Measurements from ENCODE around the gene PIPOX. TPM values are rescaled to one million over a fixed set of nuclear protein-coding genes. Genes with fewer than 3 reads are reported as not detected.

The PIPOX gene
- total RNA-seq, 4 donors from 2014 or later, result 0.58 to 1.7 (median 0.93) TPM; not detected in 1

GRCh38 chr17:29054835-29055234, 11.9 kb downstream of the PIPOX start:
- no peaks in the 10 kb centered on the region for H3K27me3 ChIP-seq
- H3K36me3 ChIP-seq, result no peaks in the 10 kb centered on the region
- H3K9me3 ChIP-seq, result no peaks in the 10 kb centered on the region
- H3K4me1 ChIP-seq, result no peaks in the 10 kb centered on the region
- DNase-seq, result no peak
- intact Hi-C loops (cut with DNase I), result no loop called here
- no peak overlapping the region for H3K4me3 ChIP-seq (replicated peaks in 1 of 3)
- 61 to 80% methylated on average over 6 to 8 of the region's 10 CpGs for WGBS, 2 donors
- no peak overlapping the region for H3K27ac ChIP-seq
- TF ChIP-seq POLR2A (IDR thresholded peaks at IDR 0.05) (no peak), CTCF (IDR thresholded peaks at IDR 0.05) (no peak)

DNA sequence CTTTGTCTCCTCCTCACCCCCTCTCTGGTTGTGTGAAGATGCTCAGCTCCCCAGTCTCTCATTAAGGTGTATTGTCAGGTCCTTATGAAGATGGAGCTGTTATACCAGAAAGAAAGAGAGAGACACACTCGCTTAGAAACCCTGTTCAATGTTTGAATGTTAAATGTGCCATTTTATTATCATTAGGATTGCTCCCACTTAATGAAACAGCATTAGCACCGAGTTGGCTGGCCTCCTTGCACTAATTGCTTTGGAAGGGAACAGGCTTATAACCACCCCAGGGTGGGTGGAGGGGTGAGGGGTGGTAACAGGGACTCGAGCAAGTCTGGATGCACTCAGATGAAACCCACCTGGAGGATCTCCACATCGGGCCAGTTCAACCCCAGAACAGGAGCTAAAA, 14.4 kb downstream of the PIPOX start:
- TF ChIP-seq CTCF (IDR thresholded peaks at IDR 0.05) (no peak), POLR2A (IDR thresholded peaks at IDR 0.05) (no peak)
- DNase-seq, result no peak
- no peak overlapping the region for H3K4me3 ChIP-seq (replicated peaks in 1 of 3)
- H3K27ac ChIP-seq, result no peak overlapping the region
- intact Hi-C loops (cut with DNase I), result no loop called here
- H3K4me1 ChIP-seq, result no peaks in the 10 kb centered on the region
- no peaks in the 10 kb centered on the region for H3K27me3 ChIP-seq
- H3K9me3 ChIP-seq, result no peaks in the 10 kb centered on the region
- no peaks in the 10 kb centered on the region for H3K36me3 ChIP-seq
- 76 to 82% methylated on average over 4 of the region's 4 CpGs for WGBS, 2 donors

- no peak overlapping the region for H3K4me3 ChIP-seq (replicated peaks in 1 of 3)
- WGBS, 2 donors, result 84 to 87% methylated on average over 3 of the region's 3 CpGs
- TF ChIP-seq CTCF (IDR thresholded peaks at IDR 0.05), result no peak
- no peak for TF ChIP-seq POLR2A (IDR thresholded peaks at IDR 0.05)
- DNase-seq, result no peak
- intact Hi-C loops (cut with DNase I), result no loop called here
- H3K27me3 ChIP-seq, result no peaks in the 10 kb centered on the region
- H3K4me1 ChIP-seq, result no peaks in the 10 kb centered on the region
- no peaks in the 10 kb centered on the region for H3K9me3 ChIP-seq
- H3K27ac ChIP-seq, result no peak overlapping the region
- no peaks in the 10 kb centered on the region for H3K36me3 ChIP-seq
Measured at GRCh38 chr17:29058391-29058790, 15.4 kb downstream of the PIPOX start.

DNA sequence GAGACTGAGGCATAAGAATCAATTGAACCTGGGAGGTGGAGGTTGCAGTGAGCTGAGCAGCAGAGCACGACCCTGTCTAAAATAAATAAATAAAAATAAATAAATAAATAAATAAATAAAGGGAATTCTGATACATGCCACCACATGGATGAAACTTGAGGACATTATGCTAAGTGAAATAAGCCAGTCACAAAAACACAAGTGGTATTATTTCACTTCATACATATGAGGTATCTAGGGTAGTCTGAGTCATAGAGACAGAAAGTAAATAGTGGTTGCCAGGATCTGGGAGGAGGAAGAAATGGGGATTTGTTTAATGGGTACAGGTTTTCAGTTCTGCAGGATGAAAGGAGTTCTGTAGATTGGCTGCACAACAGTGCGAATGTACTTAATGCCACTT, 16.3 kb downstream of the PIPOX start:
- Histone ChIP-seq H3K4me3 (replicated peaks in 1 of 3) (no peak overlapping the region), H3K4me1 (no peaks in the 10 kb centered on the region), H3K9me3 (no peaks in the 10 kb centered on the region), H3K36me3 (no peaks in the 10 kb centered on the region), H3K27ac (no peak overlapping the region), H3K27me3 (no peaks in the 10 kb centered on the region)
- no peak for DNase-seq
- intact Hi-C loops (cut with DNase I), result no loop called here
- no peak for TF ChIP-seq CTCF (IDR thresholded peaks at IDR 0.05)
- TF ChIP-seq POLR2A (IDR thresholded peaks at IDR 0.05), result no peak
- 76 to 92% methylated on average over 2 of the region's 2 CpGs for WGBS, 2 donors

- Histone ChIP-seq H3K4me1 (no peaks in the 10 kb centered on the region), H3K4me3 (replicated peaks in 1 of 3) (no peak overlapping the region), H3K9me3 (no peaks in the 10 kb centered on the region), H3K27me3 (no peaks in the 10 kb centered on the region), H3K36me3 (no peaks in the 10 kb centered on the region), H3K27ac (no peak overlapping the region)
- no peak for TF ChIP-seq CTCF (IDR thresholded peaks at IDR 0.05)
- TF ChIP-seq POLR2A (IDR thresholded peaks at IDR 0.05), result no peak
- 57 to 63% methylated on average over 6 of the region's 6 CpGs for WGBS, 2 donors
- intact Hi-C loops (cut with DNase I), result no loop called here
- no peak for DNase-seq
Measured at GRCh38 chr17:29060475-29060874, 17.5 kb downstream of the PIPOX start.
